Cerebellar nuclear complex (tissue), 1 donor: ENCODE results near the gene ELMO1.

Experiments used
- DNase-seq, 2 experiments: peaks; one replicate each; lab custom pipeline; 2025; lab: John Stamatoyannopoulos, UW

The ELMO1 gene

GRCh38 chr7:36946401-36946739 is 502.3 kb downstream of the ELMO1 start:
- no peak for DNase-seq

DNA sequence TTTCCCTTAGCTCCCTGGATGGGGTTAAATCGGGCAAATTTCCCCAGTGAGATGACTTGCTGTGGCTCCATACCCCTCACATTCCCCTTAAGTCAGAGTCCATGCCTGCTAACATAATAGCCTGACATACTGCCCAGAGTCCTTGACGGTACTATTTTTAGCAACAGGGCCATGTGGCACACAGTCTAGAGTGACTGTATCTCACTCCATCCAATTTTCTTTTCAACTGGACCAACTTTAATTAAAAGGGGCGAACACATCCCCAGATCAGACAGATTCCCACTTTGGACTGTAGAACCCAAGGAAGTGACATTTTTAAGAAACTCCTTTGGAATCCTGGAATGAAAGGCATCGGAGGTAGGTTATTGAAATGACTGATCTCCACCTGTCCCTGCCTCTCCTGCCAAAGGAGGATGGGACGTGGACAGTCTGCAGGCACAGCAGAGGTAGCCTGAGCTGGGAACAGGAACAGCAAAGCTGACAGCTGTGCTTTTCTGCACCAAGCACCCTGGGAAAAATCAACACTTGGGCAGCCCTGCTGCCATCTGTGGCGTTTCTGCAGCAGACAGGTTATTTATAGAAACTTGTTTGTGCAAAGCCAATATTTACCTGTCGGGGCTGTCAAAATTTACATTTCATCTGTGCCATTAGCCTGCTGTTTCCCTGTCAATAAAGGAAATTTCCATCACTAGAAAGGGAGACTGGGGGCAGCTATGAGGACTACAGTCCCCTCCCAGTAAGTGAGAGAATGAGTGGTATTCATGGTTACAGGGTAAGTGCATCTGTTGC is 502.9 kb downstream of the ELMO1 start:
- peak; percentile 71 to 93 for DNase-seq

DNA sequence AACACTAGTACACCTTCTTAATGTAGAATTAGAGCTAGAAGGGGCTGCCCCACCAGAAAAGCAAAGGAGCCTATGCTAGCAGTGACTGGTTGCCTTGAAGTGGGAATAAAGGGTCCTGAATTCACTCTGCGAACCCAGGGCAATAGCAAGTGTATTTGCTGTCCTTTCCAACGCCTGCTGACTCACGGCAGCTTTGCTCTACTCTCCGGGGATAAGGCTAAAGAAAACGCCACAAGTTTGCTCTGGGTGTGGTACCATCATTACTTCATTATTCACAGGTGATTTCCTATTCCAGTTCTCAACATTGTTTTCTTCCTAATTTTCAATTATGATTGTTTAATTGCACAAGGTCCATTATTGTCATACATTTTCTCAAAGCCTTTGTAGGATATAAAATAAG is 503.8 kb downstream of the ELMO1 start:
- DNase-seq: no peak

DNA sequence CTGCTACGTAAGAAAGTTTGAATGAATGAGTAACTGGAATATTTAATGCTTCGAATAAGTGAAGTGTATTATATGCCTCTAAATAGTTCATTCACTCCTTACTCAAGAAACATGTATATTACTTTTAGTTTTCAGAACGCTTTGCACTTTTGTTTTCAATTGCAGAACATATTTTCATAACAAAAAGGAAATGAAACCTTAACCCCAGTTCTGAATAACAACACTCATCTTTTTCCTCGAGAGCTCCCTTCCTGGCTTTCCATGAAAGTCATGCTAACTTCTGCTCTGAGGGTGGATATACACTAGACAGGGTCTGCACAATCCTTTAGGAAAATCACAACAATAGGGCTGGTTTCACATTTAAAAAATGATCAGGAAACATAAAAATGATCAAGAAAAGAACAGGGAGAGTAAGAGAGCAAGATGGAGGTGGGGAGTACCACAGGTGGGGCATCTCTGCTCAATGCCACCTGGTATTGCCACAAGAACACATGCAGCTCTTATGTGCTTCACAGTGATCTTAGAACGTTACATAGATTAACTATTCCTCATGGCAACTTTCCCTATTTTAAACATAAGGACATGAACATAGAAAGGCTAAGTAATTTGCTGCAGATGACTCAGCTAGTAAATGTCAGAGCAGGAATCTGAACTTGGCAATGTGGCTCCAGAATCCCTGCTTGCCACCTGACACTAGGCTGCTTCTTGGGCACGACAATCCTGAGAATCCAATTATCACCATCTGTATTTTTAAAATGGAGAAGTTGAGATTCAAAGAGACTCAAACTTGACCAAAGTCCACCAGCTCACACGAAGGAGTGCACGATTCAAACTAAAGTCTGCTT is 504.9 kb downstream of the ELMO1 start:
- no peak for DNase-seq

GRCh38 chr7:36942955-36943354 is 505.7 kb downstream of the ELMO1 start:
- no peak for DNase-seq

GRCh38 chr7:36942541-36942940 is 506.1 kb downstream of the ELMO1 start:
- no peak for DNase-seq

DNA sequence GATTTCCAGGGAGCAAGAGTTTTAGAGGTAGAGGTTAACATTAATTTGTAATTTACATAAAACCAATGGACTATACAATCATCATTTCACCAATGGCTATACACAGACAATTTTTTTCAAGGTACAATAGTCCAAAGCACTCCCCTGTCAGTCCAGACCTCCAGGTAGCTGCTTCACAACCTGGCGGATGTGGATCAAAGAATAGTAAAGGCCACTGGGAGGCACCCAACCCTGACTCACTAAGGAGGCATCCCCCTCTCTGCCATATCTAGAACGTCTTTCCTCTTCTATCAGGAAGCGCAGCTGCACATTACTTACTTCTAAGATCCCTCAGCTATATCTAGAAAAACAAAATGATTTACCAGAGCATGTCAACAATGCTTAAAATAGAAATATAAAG is 506.6 kb downstream of the ELMO1 start:
- DNase-seq: no peak

- no peak for DNase-seq
These were observed 507.3 kb downstream of the ELMO1 start for GRCh38 chr7:36941359-36941758.

DNA sequence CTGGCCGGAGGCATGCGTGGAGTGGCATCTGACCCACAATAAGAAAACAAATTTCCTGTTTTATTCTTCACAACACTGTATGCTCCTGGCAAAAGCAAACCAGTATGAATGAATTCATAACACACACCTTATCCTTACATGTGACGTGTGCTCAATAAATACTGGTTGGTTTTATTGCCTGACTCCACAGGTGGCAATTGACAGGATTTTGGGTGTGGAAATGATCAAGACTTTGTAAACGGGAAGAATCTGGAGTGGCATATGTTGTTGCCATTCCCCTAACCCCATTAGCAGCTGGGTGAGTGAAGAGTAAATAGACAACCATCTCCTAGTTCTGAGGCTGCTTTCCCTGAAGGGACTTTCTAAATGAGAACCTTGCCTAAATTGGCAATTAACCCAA is 508.8 kb downstream of the ELMO1 start:
- DNase-seq: no peak

DNA sequence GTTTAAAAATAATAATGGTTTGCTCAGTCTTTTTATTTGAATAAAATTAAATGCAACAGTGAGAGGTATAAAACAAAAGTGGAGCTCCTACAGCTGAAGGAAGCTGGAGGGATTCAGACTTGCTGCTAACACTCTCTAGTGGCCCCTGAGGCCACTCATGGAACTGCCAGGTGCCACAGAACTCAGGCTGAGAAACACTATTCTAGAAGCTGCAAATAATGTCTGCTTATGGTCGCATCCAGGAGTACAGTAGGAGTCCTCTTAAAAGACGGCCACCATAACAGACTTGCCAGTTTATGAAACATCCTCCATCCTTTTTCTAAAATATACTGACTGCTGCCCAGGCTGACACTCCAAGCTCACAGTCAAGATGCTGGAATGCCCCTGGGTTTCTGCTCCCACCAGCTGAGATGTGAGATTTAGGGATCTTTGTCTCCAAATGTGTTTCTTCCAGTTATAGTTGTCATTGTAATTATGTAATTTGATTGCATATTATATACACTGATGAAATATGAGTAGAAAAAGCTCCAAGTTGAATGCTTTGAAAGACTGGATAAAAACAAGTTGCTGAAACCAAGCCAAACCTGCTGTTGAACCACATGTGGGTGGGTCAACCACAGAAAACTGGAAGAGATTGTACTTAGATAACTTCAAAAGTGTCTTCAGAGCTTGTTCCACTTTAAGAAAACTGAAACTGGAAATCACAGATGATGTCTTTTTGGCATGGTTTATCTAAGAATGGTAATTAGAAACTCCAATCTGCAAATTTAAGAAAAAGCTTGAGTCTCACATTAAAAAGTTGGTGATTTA is 510.7 kb downstream of the ELMO1 start:
- no peak for DNase-seq

DNA sequence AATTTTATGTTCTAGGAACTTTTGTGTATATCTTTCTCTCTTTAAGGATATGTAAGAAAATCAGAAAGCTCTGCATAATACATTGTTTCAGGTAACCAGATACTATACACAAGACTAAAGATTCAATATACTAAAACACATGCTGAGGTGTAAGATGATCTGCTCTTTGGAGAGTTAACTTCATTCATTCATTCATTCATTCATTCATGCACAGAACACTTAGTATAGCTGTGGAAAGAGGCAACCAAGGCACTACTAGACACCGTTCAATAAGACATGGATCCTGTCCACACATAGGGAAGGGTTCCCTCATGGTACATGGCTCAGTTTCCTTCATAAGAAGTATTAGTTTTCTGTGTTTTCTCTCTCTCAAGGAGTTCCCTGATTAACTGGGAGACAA is 516.8 kb downstream of the ELMO1 start:
- DNase-seq: no peak

DNA sequence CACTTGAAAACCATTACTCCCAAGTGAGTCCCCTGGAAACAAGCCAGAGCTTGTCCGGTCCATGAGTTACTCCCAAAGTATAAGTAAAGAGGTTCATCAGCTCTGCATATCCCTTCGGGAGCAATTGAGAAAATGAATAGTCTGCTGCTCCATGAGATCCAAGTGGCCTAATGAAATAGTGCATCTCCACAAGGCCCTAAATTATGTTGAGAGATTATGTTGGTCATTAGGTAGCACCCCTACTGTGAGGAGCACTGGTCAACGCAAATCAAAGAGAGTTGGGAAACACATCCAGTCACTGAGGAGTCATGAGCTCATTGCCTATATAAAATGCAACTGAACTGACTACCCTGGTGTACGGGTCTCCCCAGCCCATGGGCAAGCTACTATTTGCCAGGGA is 518.9 kb downstream of the ELMO1 start:
- no peak for DNase-seq

DNA sequence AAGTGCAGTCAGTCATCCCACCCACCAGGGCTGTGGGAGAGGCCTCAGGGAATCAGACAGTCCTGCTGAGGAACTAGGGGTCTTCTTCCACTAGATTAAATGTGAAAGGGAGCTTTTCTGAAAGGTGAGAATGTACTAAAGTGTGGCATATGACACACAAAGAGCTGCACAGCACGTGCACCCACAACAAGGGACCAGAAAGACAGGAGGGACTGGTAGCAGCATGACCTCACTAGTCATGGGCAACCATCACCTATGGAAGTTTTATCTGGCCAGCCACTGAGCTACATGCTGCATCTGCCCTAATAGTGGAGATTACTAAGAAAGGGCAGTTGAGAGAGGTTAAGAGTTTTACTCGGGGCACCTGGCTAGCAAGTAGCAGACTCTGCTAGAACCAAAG is 519.9 kb downstream of the ELMO1 start:
- DNase-seq: no peak

DNA sequence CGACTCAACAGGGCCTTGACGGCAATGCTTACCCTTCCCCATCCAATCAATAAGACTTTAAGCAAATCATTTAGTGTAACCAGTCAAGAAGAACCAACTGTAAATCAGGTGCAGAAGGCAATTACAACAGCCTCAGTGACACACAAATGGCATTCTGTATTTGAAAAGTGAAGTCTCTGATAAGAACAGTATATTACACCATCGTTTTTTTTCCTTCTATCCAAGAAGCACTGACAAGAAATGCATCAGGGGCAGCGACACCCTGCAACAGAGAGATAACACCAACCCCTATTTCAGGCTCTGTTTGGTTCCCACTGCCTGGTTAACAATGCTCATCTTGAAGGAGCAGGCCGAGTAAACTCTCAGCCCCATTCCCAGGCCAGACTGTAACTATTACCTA is 520.4 kb downstream of the ELMO1 start:
- DNase-seq: no peak

GRCh38 chr7:36925691-36926090 is 523.0 kb downstream of the ELMO1 start:
- DNase-seq: no peak

- no peak for DNase-seq
These were observed 523.5 kb downstream of the ELMO1 start for GRCh38 chr7:36925207-36925606.

GRCh38 chr7:36923943-36924436 is 524.7 kb downstream of the ELMO1 start:
- DNase-seq: no peak

DNA sequence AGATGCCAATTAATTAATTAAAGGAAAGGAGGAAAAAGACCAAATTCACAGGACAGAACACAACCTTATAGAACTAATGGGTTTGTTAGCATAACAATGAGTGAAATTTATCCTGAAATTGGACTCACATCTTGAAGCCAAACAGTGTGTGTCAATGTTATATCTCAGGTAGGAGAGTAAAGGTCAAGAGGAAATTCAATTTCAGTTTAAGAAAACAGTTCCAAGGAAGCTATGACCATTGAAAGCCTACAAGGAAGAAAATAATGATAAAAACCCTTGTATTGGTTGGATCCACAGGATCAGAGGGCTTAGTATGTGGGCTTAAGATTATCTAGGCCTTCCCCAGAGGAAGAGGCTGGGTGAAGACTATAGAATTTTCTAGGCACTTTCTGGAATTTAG is 525.5 kb downstream of the ELMO1 start:
- no peak for DNase-seq

DNA sequence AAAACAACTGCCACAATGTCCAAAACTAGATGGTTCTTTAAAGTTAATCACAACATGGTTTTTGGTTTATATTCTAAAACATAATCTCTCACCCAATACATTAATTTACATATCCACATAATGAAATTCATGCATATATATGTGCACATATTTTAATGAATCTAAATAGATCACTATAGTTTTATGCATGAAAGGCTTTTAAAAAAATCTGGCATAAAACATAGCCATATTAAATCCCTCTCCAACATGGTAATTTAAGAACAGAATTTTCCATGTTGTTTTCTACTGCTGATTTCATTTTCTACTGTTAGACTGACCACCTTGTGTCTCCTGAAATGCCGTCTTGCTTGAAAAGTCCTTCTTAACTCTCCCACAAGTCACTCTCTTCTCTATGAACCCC is 528.2 kb downstream of the ELMO1 start:
- no peak for DNase-seq

GRCh38 chr7:36919738-36920137 is 528.9 kb downstream of the ELMO1 start:
- DNase-seq: no peak

DNA sequence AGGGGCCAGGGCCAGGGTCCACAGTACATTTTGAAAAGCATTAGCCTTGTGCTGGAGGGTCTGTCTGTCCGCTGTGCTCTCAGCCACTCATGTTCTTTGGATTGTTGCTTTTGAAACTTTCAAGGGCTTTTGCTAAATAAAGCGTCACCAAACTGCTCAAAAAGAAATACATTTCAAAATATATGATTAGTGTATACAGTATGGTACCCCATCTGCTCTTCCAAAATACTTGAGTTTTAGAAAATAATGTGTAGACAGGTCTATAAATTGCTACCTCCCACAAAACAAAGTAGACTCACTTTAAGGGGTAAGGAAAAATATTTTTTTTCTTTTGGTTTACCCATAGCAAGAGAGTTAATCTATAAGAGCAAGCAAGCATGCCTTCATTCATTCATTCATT is 530.1 kb downstream of the ELMO1 start:
- DNase-seq: no peak

GRCh38 chr7:36916619-36917018 is 532.0 kb downstream of the ELMO1 start:
- DNase-seq: no peak
